NCI-H510A (cell line): ENCODE measurements around the gene GOLGA8A.
A peak's percentile ranks its signal among the peaks of the same experiment; 100 is the strongest.
"Not testable (repeated sequence)": the region's sequence is repeated elsewhere in the genome, so short reads cannot be mapped to it uniquely, and the experiment has no call there.

Experiments
- DNase-seq: peaks from one replicate; lab custom pipeline; 2025; lab: John Stamatoyannopoulos, UW

The GOLGA8A gene, protein sequence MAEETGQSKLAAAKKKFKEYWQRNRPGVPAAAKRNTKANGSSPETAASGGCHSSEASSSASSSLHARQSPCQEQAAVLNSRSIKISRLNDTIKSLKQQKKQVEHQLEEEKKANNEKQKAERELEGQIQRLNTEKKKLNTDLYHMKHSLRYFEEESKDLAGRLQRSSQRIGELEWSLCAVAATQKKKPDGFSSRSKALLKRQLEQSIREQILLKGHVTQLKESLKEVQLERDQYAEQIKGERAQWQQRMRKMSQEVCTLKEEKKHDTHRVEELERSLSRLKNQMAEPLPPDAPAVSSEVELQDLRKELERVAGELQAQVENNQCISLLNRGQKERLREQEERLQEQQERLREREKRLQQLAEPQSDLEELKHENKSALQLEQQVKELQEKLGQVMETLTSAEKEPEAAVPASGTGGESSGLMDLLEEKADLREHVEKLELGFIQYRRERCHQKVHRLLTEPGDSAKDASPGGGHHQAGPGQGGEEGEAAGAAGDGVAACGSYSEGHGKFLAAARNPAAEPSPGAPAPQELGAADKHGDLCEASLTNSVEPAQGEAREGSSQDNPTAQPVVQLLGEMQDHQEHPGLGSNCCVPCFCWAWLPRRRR

DNA sequence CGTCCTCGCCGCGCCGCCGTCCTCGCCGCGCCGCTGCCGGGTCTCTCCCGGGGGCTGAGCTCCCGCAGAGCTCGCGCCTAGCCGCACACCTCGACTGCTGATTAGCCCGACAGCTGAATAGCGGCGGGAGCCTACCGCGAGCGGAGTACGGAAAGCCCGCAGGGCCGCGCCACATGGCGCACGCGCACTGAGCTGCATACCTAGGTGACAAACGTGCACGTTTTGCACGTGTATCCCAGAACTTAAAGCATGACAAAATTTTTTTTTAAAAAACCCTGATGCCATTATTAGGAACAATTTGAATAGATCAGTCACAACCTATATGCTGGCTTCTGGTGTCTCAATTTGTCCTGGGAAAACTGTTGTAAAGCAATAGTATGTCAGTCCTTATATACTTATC, at the start of gene GOLGA8A:
Gene GOLGA8A (minus strand): TSS at position 122 of the 400 bp plus-strand sequence. CDS start 48,117 bp downstream, outside the sequence.
- DNase-seq, result peak; percentile 42

DNA sequence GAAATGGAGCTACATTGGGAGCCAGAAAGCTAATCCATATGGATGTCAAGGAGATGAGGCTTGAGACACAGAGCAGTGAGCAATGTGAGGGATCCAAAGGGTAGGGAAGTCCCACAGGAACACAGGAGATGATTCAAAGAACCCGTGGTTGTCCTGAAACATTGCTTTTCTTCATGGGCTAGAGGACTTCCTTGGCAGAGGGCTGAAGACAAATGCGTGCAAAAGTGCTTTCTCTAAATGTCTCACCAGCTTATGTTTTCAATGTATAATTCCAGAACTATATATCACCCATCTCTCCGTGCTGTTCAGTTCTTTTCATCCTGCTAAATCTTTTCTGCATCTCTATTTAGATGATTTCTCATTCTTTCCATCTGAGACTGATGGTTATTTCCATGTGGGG, 46.0 kb upstream of the GOLGA8A start:
- no peak for DNase-seq

DNA sequence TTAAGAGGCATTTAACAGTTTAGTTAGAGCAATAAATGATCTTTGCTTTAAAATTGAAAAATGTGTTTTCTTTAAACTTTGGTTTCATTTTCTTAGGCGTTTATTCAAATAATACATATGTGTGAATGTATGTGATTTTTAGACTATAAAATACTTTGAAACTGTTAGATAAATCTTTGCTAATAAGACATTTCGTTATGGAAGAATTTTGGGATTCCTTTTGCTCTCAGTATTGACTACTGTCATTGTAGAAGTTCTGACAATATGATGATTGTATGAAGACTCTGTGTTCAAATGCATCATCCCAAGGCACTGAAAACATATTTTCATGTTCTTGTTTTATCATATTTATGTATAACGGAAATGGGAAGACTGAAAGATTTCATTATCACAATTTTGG, 43.8 kb upstream of the GOLGA8A start:
- no peak for DNase-seq

DNA sequence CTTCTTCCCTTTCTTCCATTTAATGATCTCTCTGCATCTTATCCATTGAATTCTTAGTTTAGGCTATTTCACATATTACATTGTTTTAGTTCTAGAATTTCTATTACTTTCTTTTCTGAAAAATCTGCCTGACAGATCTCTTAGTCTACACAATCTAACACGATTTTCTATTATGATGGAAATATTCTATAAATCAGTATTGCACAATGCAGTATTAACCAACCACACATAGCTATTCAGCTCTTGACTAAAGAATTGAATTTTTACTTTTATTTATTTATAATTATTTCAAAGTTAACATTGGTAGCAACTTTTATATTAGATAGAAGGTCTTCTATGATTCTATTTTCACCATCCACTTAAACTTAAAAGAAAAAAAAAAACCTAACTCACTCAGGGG, 36.2 kb upstream of the GOLGA8A start:
- DNase-seq, result no peak

DNA sequence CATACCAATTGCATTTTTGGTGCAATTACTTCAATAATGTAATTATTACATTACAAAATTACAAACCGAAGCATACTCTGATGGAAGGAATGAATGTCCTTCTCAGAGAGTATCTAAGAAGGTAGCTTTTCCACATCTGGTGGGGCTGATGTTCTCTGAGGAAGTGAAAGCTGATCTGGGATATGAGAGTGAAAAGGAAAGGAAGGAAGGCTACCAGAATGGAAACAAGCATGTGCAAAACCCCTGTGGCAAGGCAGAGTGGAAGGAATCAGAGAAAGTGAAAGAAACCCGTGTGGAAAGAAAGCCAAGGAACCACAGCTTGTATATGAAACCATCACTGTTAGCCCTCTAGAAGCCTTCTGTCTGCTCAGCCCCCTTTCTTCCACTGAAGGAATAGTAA, 35.3 kb upstream of the GOLGA8A start:
- DNase-seq, result no peak

DNA sequence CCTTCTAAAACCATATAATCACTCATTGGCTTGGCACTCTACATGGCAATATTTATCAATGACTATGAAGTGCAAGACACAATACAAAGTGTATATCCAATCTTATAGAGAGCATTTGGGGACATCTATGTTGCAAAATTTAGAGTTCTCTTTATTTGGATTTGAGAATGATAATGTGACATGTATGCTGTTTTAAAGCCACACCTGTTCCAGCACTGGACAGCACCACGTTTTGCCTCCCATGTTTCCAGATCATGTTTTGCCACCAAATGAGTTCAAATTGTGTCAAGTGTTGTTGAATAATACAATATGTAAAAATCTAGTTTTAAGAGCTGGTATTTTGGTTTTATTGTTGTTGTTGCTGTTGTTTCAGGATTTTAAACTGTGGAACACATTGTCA, 33.3 kb upstream of the GOLGA8A start:
- DNase-seq, result no peak

DNA sequence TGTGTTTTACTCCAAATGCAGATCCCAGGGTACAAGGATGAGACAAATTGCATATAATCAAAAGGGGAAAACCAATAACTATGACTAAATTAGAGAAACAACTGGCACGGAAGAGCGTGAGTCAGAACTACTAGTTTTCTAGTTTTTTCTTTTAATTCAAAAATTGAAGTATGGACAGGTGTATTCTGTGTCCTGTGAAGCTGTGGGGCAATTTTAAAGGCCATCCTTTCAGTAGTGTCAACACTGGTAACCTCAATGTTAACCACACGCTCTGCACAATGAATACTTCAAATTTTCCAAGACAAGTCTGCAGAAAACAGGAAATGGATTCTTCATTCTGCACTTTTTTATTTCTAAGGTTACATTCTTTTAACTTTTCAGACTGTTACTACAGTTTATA, 32.5 kb upstream of the GOLGA8A start:
- no peak for DNase-seq

DNA sequence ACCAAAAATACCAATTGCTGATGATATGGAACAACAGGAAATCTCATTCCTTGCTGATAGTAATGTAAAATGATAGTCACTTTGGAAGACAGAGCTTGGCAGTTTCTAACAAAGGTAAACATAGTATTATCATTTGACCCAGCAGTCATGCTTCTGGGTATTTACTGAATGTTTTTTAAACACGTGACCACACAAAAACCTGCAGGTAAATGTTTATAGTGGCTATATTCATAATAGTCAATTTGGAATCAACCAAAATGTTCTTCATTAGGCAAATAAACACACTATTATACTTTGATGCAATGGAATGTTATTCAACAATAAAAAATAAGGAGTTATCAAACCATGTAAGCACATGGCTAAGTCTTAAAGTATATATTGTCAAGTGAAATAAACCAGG, 24.1 kb upstream of the GOLGA8A start:
- DNase-seq, result no peak

DNA sequence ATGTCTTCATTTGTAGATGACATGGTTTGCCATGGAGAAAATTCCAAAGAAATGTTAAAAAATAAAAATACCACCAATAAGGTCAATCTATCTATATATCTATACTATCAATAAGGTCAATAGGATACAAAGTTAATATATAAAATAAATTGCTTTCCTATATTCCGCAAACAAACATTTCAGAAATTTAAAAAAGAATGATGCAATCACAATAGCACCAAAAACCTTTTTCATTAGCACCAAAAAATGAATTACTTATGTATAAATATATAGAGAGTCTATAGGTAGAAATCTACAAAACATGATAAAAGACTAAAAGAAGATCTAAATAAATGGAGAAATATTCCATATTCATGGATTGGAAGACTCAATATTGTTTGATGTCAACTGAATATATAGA, 22.8 kb upstream of the GOLGA8A start:
- no peak for DNase-seq

DNA sequence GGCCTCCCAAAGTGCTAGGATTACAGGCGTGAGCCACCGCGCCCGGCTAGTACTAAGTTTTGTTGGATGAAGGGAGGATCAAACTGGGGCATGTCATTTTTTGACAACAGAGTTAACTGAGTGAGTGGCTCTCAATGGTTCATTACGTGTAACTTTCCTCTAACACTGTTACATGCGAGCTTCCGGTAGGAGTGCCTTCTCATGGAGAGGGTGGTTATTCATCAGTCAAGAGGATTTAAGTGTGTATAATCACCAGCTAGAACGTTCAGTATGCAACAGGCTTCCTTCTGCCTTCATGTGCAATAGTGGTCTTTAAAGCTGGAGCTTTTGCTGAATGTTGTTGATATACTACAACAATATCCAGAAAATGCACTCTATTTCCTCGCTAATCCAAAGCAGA, 19.1 kb upstream of the GOLGA8A start:
- DNase-seq, result peak; percentile 19

DNA sequence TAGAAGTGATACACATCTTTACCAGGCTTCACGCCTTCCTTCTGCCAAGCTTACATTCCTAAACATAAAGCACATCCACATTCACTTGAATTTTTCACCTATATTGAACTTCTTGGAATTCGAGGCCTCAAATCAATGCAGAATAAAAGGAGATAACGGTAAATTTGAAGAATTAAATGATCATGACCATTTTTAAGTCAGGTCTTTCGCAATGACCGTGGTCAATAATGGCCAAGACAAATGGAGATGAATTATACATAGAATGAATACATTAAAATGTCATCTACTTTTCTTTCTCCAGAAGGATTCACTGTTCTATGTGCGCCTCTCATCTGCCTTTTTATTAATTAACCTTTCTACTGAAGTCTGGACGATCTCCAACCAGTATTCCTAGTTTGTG, 5.3 kb upstream of the GOLGA8A start:
- DNase-seq, result no peak

DNA sequence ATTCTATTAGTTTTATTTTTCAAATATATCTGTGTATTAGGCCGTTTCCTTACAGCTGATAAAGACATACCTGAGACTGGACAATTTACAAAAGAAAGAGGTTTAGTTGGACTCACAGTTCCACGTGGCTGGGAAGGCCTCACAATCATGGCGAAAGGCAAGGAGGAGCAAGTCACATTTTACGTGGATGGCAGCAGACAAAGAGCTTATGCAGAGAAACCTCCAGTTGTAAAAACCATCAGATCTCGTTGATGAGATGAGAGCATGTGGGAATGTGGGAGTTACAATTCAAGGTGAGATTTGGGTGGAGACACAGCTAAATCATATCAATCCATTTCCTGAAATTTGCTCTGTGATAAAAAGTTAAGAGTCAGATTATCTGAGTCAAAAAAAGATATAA, 2.3 kb upstream of the GOLGA8A start:
- DNase-seq, result no peak

DNA sequence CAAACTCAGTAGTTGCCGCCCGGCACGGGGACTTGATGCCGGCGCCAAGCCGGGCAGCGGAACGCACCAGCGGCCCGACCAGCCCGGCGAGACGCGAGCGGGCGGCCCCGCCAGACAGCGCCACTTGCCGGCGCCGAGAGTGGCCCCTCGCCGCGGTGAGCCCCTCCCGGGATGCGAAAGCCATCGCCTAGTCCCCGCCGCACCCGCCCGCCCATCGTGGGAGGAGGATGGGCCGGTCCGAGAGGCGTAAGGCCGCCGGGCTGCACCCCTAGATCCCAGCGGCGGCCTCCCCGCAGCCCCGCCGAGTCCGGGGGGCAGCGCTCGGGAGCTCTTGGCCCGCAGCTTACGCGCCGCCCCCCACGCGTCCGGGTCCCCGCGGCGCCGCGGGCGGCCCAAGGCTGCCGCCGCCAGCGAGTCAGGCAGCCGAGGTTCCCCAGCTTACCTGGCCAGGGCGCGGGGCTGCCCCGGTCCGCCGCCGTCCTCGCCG, 609 bp downstream of the GOLGA8A start:
- DNase-seq, result no peak

DNA sequence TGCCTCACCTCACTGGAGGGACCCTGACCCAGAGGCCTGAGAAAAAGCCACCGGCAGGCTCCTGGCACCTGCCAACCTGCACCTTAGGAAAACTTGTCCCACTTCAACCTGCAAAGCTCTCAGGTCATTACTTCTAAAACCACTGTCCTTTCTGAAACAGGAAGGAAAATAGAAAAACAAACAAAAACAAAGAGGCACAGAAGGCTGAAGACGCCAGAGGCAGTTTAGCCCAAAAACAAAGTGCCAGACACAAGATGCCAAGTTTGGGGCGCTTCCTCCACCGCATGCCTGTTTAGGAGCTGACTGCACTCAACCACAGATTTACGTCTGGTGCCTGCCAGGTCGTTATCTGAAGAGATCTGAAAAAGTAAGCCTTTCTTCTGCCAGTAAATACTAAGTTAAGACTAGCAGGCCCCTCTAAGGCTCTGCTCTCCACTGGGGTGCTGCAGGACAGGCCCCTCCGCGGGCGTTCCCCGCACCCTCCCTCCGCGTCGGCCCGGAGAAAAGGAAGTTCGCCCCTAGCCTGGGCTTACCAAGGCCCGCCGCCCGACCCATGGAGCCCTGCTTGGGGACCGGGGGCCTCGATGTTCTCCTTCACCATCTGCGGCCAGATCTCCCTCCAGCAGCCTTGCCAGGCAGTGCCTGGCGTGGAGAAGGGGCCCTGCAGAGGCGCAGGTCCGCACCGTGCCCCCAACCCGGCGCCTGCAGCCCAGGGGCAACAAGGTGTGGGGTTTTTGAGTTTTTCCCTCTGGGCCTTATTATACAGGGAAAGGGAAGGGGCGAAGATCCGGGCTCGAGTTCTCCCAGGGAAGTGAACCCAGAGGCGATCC, 1.3 kb downstream of the GOLGA8A start:
- DNase-seq, result no peak

DNA sequence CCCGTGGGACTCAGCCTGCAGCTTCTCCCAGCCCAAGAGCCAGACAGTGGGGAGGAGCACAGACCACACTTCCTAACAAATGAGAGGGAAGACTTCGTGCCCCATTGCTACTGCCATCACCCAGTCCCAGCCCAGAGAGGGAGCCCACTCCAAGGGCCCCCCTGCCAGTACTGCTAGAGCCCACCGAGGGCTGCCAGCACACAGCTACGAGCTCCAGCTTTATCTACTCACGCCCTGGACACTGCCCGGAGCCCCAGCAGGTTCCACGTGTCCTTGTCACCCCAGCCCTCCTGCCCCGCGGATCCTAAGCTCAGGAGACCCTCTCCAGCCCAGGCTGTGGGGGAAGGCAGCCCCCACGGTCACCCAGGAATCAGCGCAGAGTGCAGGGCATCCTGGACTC, 1.9 kb downstream of the GOLGA8A start:
- no peak for DNase-seq

DNA sequence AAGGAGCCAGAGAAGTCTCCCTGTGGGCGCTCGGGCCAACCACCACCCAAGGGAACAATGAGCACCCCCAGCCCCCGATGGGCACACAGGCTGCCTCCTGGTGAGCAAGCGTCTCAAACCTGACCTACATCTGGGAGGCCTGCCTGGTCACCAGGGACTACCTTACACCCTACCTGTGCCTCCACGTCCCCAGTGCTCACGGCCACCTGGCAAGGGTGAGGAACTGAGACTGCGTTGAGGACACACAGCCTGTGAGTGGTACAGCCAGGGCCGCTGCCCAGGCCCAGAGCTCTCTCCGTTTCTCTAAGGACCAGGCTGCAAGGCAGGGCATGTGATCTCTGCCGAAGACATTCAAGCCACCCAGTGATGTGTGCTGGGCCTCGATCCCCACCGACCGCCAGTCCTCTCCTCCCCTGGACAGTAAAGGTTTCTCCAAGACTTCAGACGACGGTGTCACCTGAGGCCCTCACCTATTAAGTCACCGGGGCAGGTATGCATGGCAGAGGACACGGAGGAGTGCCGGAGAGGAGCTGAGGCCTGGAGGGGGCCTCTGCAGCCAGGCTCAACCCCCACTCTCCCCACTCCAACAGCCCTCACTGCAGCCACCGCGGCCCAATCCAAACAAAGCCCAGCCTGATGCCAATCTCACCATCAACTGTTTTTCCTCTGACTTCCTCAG, 2.8 kb downstream of the GOLGA8A start:
- no peak for DNase-seq

DNA sequence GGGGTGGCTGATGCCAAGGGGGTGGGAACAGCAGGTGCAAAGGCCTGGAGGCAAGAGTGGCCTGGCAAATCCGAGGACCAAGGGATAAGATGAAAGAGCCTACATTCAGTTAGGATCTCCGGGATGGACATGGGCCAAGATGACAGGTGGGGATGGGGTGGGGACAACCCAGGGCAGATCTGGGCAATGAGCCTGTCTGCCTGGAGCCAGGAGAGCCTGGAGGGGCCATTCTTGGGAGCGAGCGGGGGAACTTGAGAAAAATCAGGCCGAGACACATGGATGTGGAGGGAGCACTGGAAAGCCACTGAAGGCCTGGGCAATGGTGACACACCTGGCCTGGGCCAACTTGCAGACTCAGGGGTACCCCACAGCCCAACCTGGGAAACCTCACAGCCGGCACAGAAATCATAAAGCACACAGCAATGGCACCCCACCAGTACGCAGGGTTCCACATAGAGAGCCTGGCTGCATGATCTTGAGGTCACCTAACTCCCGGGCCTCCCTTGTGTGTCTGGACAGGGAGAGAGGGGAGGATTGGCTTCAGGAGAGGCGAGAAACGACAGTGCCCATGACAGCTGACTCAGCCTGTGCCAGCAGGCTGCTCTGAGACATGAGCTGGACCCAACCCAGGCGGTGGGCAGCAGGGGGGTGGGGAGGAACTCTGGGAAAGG, 3.5 kb downstream of the GOLGA8A start:
- DNase-seq, result not testable (repeated sequence)

DNA sequence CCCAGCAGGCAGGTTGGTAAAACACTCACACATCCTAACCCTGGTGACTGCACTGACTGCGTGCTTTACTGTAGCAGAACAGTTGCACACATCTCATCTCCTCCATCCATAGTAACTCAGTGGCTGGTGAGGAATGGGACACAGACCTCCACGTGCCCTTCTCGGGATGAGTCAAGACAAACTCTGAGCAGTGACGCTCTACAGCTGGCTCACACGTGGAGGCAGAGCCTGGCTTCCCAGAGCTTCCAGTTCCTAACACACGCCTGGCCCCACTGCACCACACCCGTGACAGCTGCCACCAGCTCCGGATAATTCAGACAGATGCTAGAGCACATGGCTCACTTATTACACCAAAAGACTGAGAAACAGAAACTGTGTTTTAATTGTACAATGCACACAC, 7.0 kb downstream of the GOLGA8A start:
- not testable (repeated sequence) for DNase-seq

DNA sequence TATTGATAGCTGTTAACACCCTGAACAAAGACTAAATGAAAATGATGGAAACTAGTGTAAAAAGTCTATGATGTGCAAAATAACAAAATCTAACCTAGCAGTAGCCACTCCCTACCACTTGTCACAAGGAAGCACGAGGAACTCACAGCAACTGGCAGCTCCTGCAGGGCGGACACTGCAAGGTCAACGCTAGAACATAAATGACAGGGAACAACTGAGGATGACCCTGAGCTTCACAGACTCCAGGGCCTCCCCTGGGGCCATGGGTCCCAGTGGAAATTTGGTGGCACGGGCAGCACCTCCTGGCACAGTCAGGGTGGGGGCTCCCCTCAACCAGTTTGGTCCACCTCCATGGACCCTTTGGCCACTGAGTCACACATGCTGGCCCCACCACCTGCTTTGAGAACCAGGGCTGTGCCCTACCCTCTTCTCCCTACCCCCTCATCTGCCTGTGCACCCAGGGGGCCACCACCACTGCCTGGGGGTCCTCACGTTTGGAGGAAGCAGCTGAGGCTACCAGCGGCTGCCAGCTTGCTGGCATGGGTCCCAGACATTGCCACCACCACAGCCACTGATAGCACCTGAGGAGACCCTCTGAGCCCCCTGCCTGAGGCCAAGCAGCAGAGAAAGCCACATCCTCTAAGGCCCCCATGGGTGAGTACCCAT, 14.1 kb downstream of the GOLGA8A start:
- DNase-seq, result not testable (repeated sequence)

DNA sequence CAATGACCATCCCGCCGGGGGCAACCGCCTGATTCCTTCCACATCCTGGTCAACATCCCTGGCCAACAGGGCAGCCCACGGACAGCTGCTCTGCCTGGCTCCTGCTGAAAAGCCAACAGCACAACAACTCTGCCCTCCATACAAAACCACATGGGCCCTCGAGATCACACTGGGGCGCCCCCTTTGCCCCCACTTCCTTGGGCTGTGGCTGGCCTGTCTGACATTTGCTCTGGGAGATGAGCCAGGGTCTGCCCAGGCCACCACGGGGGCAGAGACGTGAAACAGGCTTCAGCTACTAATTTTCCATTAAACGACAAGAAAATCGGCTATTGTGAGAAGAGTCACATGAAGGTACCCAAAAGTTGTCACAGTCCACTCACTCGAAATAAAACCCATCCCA, 16.7 kb downstream of the GOLGA8A start:
- not testable (repeated sequence) for DNase-seq

DNA sequence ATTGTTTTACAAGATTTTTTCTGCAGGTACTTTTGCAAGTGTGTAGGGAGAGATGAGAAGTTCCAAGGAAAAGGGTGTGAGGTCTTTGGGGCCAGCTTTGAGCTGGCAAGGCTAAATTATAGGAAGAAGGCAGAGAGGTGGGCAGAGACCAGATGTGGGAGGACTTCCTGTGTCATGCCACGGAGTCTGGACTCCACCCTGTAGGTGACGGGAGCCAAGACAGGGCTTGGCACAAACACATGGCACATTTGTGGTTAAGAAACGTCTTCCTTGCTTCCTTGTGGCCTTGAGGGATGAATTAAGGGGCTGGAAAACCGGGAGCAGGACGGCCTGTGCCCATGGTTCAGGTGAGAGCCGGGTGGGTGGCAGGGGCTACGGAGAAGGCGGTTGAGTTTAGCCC, 19.2 kb downstream of the GOLGA8A start:
- not testable (repeated sequence) for DNase-seq
